T47D (cell line): ENCODE measurements around the gene MYO1F.
"Not testable (repeated sequence)": the region's sequence is repeated elsewhere in the genome, so short reads cannot be mapped to it uniquely, and the experiment has no call there.

Source experiments
- DNase-seq, 2 experiments: peaks; one replicate each; pipeline versions ENCODE4 v3.0.0 to v3.0.0-alpha.2; 2011 to 2012; ENCODE audit warnings: low read depth in 1 of 2, low spot score in 1 of 2
- JUND ChIP-seq: IDR thresholded peaks from 2 replicates; pipeline ENCODE4 v1.6.1; 2012; ENCODE audit warnings: low read depth
- in situ Hi-C: cut with HindIII; loops from 2 replicates; pipeline ENCODE4 v1.10.0; 2016; ENCODE audit warnings: low sequenced_read_pairs, low pct_unique_long_range_greater_than_20kb

MYO1F gene

GRCh38 chr19:8515317-8515716, 61.9 kb downstream of the MYO1F start:
- in situ Hi-C loops: no loop called here
- TF ChIP-seq JUND: no peak
- no peak for DNase-seq

- in situ Hi-C loops, DNase-seq: not testable (repeated sequence)
These were observed 62.7 kb downstream of the MYO1F start for GRCh38 chr19:8514505-8515009.

GRCh38 chr19:8513687-8514504, 63.3 kb downstream of the MYO1F start, which contains the start of gene ZNF414:
TSS of gene ZNF414 (minus strand) at chr19:8514167. CDS start at chr19:8514046, 121 bp downstream.
- in situ Hi-C loops: no loop called here
- DNase-seq: peak; percentile 96 to 97
- TF ChIP-seq JUND: no peak

GRCh38 chr19:8513036-8513686, 64.1 kb downstream of the MYO1F start:
- in situ Hi-C loops: no loop called here
- no peak for TF ChIP-seq JUND
- no peak for DNase-seq

GRCh38 chr19:8512115-8512967, 64.9 kb downstream of the MYO1F start:
- peak; percentile 79 to 80 for DNase-seq
- TF ChIP-seq JUND: no peak
- in situ Hi-C loops: no loop called here

- no peak for TF ChIP-seq JUND
- in situ Hi-C loops: no loop called here
- no peak for DNase-seq
These were observed 65.6 kb downstream of the MYO1F start for GRCh38 chr19:8511573-8512101.

- in situ Hi-C loops: no loop called here
- no peak for DNase-seq
- no peak for TF ChIP-seq JUND
These were observed 66.6 kb downstream of the MYO1F start for GRCh38 chr19:8510589-8511115.

GRCh38 chr19:8506402-8506957, 70.8 kb downstream of the MYO1F start:
- no peak for TF ChIP-seq JUND
- DNase-seq: no peak
- in situ Hi-C loops: no loop called here

GRCh38 chr19:8505680-8506401, 71.4 kb downstream of the MYO1F start:
- in situ Hi-C loops: no loop called here
- no peak for TF ChIP-seq JUND
- DNase-seq: peak; percentile 71 to 87

GRCh38 chr19:8504919-8505318, 72.3 kb downstream of the MYO1F start:
- in situ Hi-C loops: no loop called here
- DNase-seq: no peak
- no peak for TF ChIP-seq JUND

GRCh38 chr19:8504171-8504570, 73.1 kb downstream of the MYO1F start:
- in situ Hi-C loops: no loop called here
- DNase-seq: no peak
- TF ChIP-seq JUND: no peak
